B cell (primary cell): Measurements from ENCODE around the gene KLHL22. TPM values are rescaled to one million over a fixed set of nuclear protein-coding genes. Genes with fewer than 3 reads are reported as not detected.

Experiments
- ATAC-seq: fragments of 200-7000 bp; cut with Tn5 transposase; one replicate; pipeline ENCODE4 v1.10.0; 2021; ENCODE audit warnings: low read depth, mild to moderate bottlenecking, moderate number of reproducible peaks, moderate library complexity
- CTCF ChIA-PET: fragments of 350-600 bp; sonication (Branson Sonifier 250); formaldehyde crosslinking; loops from one replicate; lab custom pipeline; 2021; ENCODE audit warnings: antibody characterized with exemption, inconsistent platforms; lab: Charles Lee
- POLR2A ChIA-PET: fragments of 350-600 bp; sonication (Branson Sonifier 250); formaldehyde crosslinking; loops from one replicate; lab custom pipeline; 2021; ENCODE audit warnings: antibody characterized with exemption; lab: Charles Lee
- DNase-seq: peaks from one replicate; pipeline ENCODE4 v3.0.0; 2013
- H2AFZ ChIP-seq: 2 replicates; pipeline ENCODE4 v1.6.1; 2012; ENCODE audit warnings: mild to moderate bottlenecking, low read depth, low read length; ENCODE audit not compliant: insufficient read depth, poor library complexity, severe bottlenecking
- H3K27ac ChIP-seq, 2 donors: 1 replicate in 1 of 2; 2 replicates in 1 of 2; pipeline ENCODE4 v1.5.1; 2012 to 2013; ENCODE audit warnings: low read length in 2 of 2, mild to moderate bottlenecking in 2 of 2, moderate library complexity in 1 of 2
- H3K27me3 ChIP-seq, 4 experiments: fragments of 200-600 bp in 1 of 4; sonication (generic) in 1 of 4; replicated peaks in 1 of 4; 1 replicate in 2 of 4; 2 replicates in 2 of 4; pipeline versions ENCODE4 v1.6.1 to v1.7.0; 2013 to 2016; ENCODE audit warnings: low read length in 3 of 4, mild to moderate bottlenecking in 2 of 4, mixed read lengths in 1 of 4, moderate library complexity in 1 of 4; ENCODE audit not compliant: insufficient read depth in 4 of 4, control insufficient read depth in 3 of 4; ENCODE audit errors: control extremely low read depth in 1 of 4
- H3K36me3 ChIP-seq, 2 experiments: replicated peaks in 1 of 2; 1 replicate in 1 of 2; 2 replicates in 1 of 2; pipeline versions ENCODE4 v1.6.1 to v1.7.1; 2013; ENCODE audit warnings: low read length in 1 of 2; ENCODE audit not compliant: insufficient read depth in 2 of 2, control insufficient read depth in 1 of 2; ENCODE audit errors: control extremely low read depth in 1 of 2, extremely low read depth in 1 of 2
- H3K4me1 ChIP-seq, 2 donors: fragments of 200-600 bp in 1 of 2; sonication (generic) in 1 of 2; 1 replicate in 1 of 2; 2 replicates in 1 of 2; pipeline versions ENCODE4 v1.5.1 to v1.6.1; 2013 to 2017; ENCODE audit warnings: low read length in 2 of 2; ENCODE audit not compliant: control insufficient read depth in 2 of 2, insufficient read depth in 2 of 2
- H3K4me2 ChIP-seq: replicated peaks from 2 replicates; pipeline ENCODE3; 2012; ENCODE audit warnings: mild to moderate bottlenecking, low read depth, low read length; ENCODE audit not compliant: poor library complexity, severe bottlenecking
- H3K4me3 ChIP-seq, 5 experiments: fragments of 200-600 bp in 1 of 5; sonication (generic) in 1 of 5; 1 replicate in 3 of 5; 2 replicates in 2 of 5; pipeline versions ENCODE4 v1.5.1 to v1.7.0; 2011 to 2016; ENCODE audit warnings: low read length in 4 of 5, mild to moderate bottlenecking in 4 of 5, low read depth in 2 of 5, control low read depth in 1 of 5, moderate library complexity in 1 of 5; ENCODE audit not compliant: insufficient read depth in 1 of 5; ENCODE audit errors: control extremely low read depth in 1 of 5, extremely low read depth in 1 of 5
- H3K79me2 ChIP-seq: fragments of 200-600 bp; sonication (generic); one replicate; pipeline ENCODE4 v1.6.0; 2016; ENCODE audit warnings: low read length; ENCODE audit not compliant: control insufficient read depth, insufficient read depth
- H3K9ac ChIP-seq: fragments of 200-600 bp; sonication (generic); 2 replicates; pipeline ENCODE4 v1.6.1; 2017; ENCODE audit warnings: mild to moderate bottlenecking, low read length, moderate library complexity
- H3K9me3 ChIP-seq, 3 donors: one replicate each; pipeline versions ENCODE4 v1.6.1 to v1.7.1; 2013; ENCODE audit warnings: low read length in 2 of 3; ENCODE audit not compliant: control insufficient read depth in 2 of 3, insufficient read depth in 1 of 3; ENCODE audit errors: control extremely low read depth in 1 of 3
- H4K20me1 ChIP-seq: 2 replicates; pipeline ENCODE4 v1.6.0; 2012; ENCODE audit warnings: mild to moderate bottlenecking, low read length; ENCODE audit not compliant: insufficient read depth, control insufficient read depth, poor library complexity, severe bottlenecking
- H3K27ac Mint-ChIP-seq: one replicate; pipeline ENCODE4 v1.8.0; 2021; ENCODE audit warnings: mixed read lengths
- H3K27me3 Mint-ChIP-seq: one replicate; pipeline ENCODE4 v1.8.0; 2021; ENCODE audit warnings: mixed read lengths
- H3K4me1 Mint-ChIP-seq: one replicate; pipeline ENCODE4 v1.8.0; 2021; ENCODE audit warnings: mixed read lengths
- H3K4me3 Mint-ChIP-seq: one replicate; pipeline ENCODE4 v1.8.0; 2021; ENCODE audit warnings: mixed read lengths
- H3K9me3 Mint-ChIP-seq: one replicate; pipeline ENCODE4 v1.8.0; 2022; ENCODE audit warnings: mixed read lengths; ENCODE audit not compliant: insufficient read depth
- EZH2 ChIP-seq: IDR thresholded peaks from 2 replicates; pipeline ENCODE4 v1.6.1; 2012; ENCODE audit warnings: borderline replicate concordance, low read depth, mild to moderate bottlenecking, moderate library complexity, low read length; ENCODE audit not compliant: insufficient read depth, poor library complexity, severe bottlenecking
- WGBS: methylation state at CpG from one replicate; pipeline ENCODE4 v1.1.5; 2013; ENCODE audit warnings: missing lambda C conversion rate; ENCODE audit not compliant: insufficient coverage; 5-methylcytosine and 5-hydroxymethylcytosine counted together
- intact Hi-C: fragments of 100-400 bp; cut with micrococcal nuclease; formaldehyde crosslinking; loops from one replicate; pipeline ENCODE4 v1.10.0; 2022
- polyA plus RNA-seq: library from polyadenylated mRNA; depleted of rRNA; stranded (reverse); fragments of >200 nt; gene quantifications from 2 replicates; pipeline ENCODE4 v1.2.3, GENCODE V29; 2012
- total RNA-seq, 2 donors: library from RNA; stranded (reverse); fragments of 120-200 nt in 1 of 2; gene quantifications; 1 replicate in 1 of 2; 2 replicates in 1 of 2; pipeline versions ENCODE4 v1.2.3 to v1.2.4, GENCODE V29; 2013 to 2022
- TF ChIP-seq, protein P1 (sequence below): fragments of 200-600 bp; IDR thresholded peaks from one replicate; pipeline ENCODE4 v1.8.0; 2022; ENCODE audit warnings: antibody characterized with exemption, mild to moderate bottlenecking

Gene KLHL22
- total and polyA plus RNA-seq, 2 donors (not counting 1 experiment from before 2014, with no cell fraction given) = 37.0 to 45.6 TPM

DNA sequence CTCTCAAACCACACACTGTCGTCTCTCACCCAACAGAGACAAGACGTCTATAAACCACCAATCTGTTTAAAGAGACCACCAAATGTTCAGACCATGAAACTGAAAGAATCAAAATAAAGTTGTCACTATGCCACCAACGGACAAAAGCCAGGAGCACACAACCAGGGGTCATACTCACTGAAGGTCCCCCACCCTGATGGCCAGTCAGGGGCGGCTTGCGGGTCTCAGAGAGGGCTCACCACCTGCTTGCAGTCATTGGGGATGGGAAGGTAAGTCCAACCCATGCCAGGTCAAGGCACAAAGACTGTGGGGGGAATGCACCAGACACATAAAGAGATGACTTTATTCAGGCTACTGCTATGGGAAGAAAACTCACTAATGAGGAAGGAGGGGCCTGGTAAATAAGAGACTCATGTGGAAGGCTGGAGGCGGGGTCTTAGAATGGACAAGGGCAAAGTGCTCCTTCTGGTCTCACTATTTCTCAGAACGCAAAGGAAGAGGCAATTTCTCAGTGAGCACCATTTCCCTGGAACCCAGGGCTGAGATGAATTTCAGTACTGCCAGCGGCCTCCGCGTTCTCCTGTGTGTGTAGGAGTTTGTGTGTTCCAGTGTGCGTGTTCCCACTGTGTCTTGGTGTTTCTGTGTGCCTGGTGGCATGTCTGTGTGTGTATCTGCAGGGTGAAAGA is 75.3 kb downstream of the KLHL22 start:
- no peaks in the 10 kb centered on the region for H3K79me2 ChIP-seq
- Mint-ChIP-seq H3K27ac (no peak overlapping the region), H3K9me3 (no peaks in the 10 kb centered on the region), H3K4me1 (peaks cover 9% of the 10 kb centered on the region), H3K27me3 (peaks cover 9% of the 10 kb centered on the region), H3K4me3 (no peak overlapping the region)
- TF ChIP-seq, protein P1, sequence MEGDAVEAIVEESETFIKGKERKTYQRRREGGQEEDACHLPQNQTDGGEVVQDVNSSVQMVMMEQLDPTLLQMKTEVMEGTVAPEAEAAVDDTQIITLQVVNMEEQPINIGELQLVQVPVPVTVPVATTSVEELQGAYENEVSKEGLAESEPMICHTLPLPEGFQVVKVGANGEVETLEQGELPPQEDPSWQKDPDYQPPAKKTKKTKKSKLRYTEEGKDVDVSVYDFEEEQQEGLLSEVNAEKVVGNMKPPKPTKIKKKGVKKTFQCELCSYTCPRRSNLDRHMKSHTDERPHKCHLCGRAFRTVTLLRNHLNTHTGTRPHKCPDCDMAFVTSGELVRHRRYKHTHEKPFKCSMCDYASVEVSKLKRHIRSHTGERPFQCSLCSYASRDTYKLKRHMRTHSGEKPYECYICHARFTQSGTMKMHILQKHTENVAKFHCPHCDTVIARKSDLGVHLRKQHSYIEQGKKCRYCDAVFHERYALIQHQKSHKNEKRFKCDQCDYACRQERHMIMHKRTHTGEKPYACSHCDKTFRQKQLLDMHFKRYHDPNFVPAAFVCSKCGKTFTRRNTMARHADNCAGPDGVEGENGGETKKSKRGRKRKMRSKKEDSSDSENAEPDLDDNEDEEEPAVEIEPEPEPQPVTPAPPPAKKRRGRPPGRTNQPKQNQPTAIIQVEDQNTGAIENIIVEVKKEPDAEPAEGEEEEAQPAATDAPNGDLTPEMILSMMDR = no peak
- TF ChIP-seq EZH2 = no peak
- peaks cover 4 to 5% of the 10 kb centered on the region in 2 donors for H3K4me1 ChIP-seq
- H2AFZ ChIP-seq = no peak overlapping the region
- H3K27ac ChIP-seq = no peak overlapping the region
- ChIA-PET CTCF (interaction anchor here (0.9 to 5.1 kb wide), 4 partner anchors 36 to 150 kb away, joined by 3 to 96 read pairs (median 30); no protein-coding TSS in a partner anchor), POLR2A (interaction anchor here (0.6 kb wide), 1 partner anchor 325 kb away, joined by 5 read pairs; no protein-coding TSS in a partner anchor)
- no peaks in the 10 kb centered on the region for H4K20me1 ChIP-seq
- H3K4me2 ChIP-seq = no peak overlapping the region
- H3K9ac ChIP-seq = no peak overlapping the region
- H3K9me3 ChIP-seq = no peaks in the 10 kb centered on the region
- no peak for ATAC-seq
- intact Hi-C loops = no loop called here
- no peaks in the 10 kb centered on the region for H3K36me3 ChIP-seq
- peaks cover 0 to 24% (median 5%) of the 10 kb centered on the region in 4 experiments for H3K27me3 ChIP-seq
- no peak for DNase-seq
- no peak overlapping the region for H3K4me3 ChIP-seq
- 87% methylated on average over 11 of the region's 11 CpGs for WGBS

DNA sequence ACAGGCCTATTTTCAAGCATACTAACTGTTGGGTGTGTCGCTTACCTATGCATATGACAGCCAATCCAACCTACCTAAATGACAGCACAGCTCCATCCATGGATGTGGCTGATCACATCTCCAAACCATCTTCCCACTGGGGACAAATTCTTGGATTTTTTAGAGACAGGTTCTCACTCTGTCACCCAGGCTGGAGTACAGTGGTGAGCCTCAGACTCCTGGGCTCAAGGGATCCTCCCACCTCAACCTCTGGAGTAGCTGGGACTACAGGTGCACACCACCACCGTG is 76.0 kb downstream of the KLHL22 start:
- 100% methylated on average over 1 of the region's 2 CpGs for WGBS
- DNase-seq = no peak
- Histone ChIP-seq H3K27ac (no peak overlapping the region), H2AFZ (no peak overlapping the region), H4K20me1 (no peaks in the 10 kb centered on the region), H3K9me3 (no peaks in the 10 kb centered on the region), H3K9ac (no peak overlapping the region), H3K4me3 (no peak overlapping the region), H3K79me2 (no peaks in the 10 kb centered on the region), H3K4me1 (peaks cover 0 to 5% of the 10 kb centered on the region in 2 donors), H3K27me3 (peaks cover 0 to 18% (median 3%) of the 10 kb centered on the region in 4 experiments), H3K36me3 (no peaks in the 10 kb centered on the region), H3K4me2 (no peak overlapping the region)
- Mint-ChIP-seq H3K27me3 (peaks cover 9% of the 10 kb centered on the region), H3K4me3 (no peak overlapping the region), H3K9me3 (no peaks in the 10 kb centered on the region), H3K27ac (no peak overlapping the region), H3K4me1 (peaks cover 7% of the 10 kb centered on the region)
- intact Hi-C loops = loop anchor here (2.0 kb wide), 1 partner anchor 365 kb away; no protein-coding TSS in a partner anchor
- TF ChIP-seq, protein P1 = no peak
- no peak for TF ChIP-seq EZH2
- ATAC-seq = no peak
- CTCF ChIA-PET = interaction anchor here (0.9 to 5.1 kb wide), 5 partner anchors 34 to 151 kb away, joined by 3 to 96 read pairs (median 30); no protein-coding TSS in a partner anchor
- POLR2A ChIA-PET = interaction anchor here (0.6 kb wide), 1 partner anchor 326 kb away, joined by 5 read pairs; no protein-coding TSS in a partner anchor
